GM18505 (cell line): ENCODE results near the gene CST7.

ENCODE experiments used
- ATAC-seq: cut with Tn5 transposase; IDR thresholded peaks from one replicate; pipeline ENCODE4 v1.9.1; 2021; ENCODE audit not compliant: unreplicated experiment
- POLR2A ChIP-seq: IDR thresholded peaks from 4 replicates; pipeline ENCODE4 v1.6.1; 2011; ENCODE audit warnings: borderline replicate concordance; ENCODE audit not compliant: insufficient read depth, insufficient read length; ENCODE audit errors: extremely low read depth

CST7 gene

GRCh38 chr20:24948939-24949679 lies at the start of gene CST7:
TSS of gene CST7 (plus strand) at chr20:24949269. CDS start at chr20:24949506, 237 bp downstream.
- ATAC-seq = no peak

DNA sequence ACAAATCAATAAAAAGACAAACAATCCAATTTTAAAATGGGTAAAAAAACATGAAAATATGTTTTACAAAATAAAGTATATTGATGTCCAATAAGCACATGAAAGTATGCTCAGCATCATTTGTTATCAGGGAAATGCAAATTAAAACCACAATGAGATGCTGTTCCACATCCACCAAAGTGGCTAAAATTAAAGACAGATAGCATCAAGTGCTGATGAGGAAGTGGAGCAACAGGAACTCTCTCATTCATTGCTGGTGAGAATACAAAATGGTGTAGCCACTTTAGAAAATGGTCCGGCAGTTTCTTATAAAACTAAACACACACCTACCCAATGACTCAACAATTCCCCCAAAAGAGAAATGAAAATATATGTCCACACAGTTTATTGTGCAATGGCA lies 42.3 kb upstream of the CST7 start:
- no peak for TF ChIP-seq POLR2A
- ATAC-seq = no peak

More at GRCh38 chr20:24948939-24949679, at the start of gene CST7:
- TF ChIP-seq POLR2A = no peak

GRCh38 chr20:24908642-24909041 lies 40.4 kb upstream of the CST7 start:
- ATAC-seq = no peak
- no peak for TF ChIP-seq POLR2A

- no peak for ATAC-seq
- no peak for TF ChIP-seq POLR2A
These were observed 39.8 kb upstream of the CST7 start for GRCh38 chr20:24909086-24909780.

- TF ChIP-seq POLR2A = no peak
- ATAC-seq = no peak
These were observed 39.2 kb upstream of the CST7 start for GRCh38 chr20:24909861-24910260.

- no peak for ATAC-seq
- no peak for TF ChIP-seq POLR2A
These were observed 38.6 kb upstream of the CST7 start for GRCh38 chr20:24910461-24910860.

- ATAC-seq = no peak
- TF ChIP-seq POLR2A = no peak
These were observed 37.6 kb upstream of the CST7 start for GRCh38 chr20:24911461-24911860.

GRCh38 chr20:24912397-24913075 lies 36.5 kb upstream of the CST7 start:
- no peak for TF ChIP-seq POLR2A

GRCh38 chr20:24913076-24913628 lies 35.9 kb upstream of the CST7 start:
- ATAC-seq = no peak

More at GRCh38 chr20:24912397-24913075, 36.5 kb upstream of the CST7 start:
- ATAC-seq = no peak

DNA sequence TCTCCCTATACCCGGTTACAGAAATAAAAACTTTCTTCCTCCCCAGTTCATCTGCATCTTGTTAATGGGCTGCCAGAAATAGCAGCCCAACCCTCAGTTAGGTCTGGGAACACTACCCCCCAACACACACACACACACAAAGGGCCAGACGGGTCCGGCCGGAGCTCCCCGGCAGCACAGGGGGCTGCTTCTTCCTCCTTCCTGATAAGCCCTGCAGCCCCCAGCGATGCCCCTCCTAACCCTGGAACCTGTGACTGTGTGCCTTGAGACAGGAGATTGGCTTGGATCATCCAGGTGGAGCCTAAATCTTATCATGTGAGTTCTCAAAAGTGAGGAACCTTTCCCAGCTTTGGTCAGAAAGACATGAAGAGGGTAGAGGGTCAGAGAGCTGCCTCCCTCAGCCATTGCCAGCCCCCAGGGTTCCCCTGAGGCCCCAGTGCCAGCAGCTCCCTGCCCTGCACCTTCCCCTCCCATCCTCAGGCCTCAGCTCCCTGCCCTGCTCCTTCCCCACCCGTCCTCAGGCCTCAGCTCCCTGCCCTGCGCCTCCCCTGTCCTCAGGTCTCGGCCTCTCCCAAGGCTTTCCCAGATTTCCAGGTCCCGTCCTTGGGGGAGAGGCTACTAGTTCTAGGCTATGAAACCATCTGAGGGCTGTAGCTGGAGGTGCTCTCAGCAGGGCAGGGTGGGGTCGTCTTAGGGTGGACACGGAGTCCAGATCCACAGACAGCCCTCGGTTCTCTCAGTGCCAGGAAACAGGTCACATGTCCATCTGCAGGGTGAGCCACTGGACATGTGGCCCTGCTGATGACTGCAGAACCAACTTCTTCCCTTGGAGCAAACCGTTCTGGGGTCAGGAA lies 34.5 kb upstream of the CST7 start:
- ATAC-seq = no peak
- no peak for TF ChIP-seq POLR2A

More at GRCh38 chr20:24913076-24913628, 35.9 kb upstream of the CST7 start:
- TF ChIP-seq POLR2A = no peak

- no peak for TF ChIP-seq POLR2A
- no peak for ATAC-seq
These were observed 33.6 kb upstream of the CST7 start for GRCh38 chr20:24915440-24915839.

DNA sequence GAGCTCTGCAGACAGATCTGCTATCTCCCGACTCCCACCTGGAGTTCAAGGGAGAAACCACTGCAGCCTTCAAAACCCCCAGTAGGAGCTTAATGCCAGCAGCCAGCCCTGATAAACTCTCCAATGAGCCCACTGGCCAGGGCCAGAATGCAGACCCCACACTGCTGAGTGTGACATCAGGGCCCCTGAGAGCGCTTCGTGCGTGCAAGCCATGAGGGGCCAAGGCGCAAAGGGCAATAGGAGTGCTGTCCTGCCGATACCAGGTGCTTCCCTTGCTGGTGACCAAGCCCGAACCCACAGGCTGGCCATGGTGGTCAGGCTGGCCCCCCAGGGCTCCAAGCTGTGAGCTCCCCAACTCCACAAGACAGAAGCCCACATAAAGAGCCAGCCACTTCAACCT lies 33.2 kb upstream of the CST7 start:
- ATAC-seq = no peak
- no peak for TF ChIP-seq POLR2A

- no peak for TF ChIP-seq POLR2A
- ATAC-seq = no peak
These were observed 32.7 kb upstream of the CST7 start for GRCh38 chr20:24916412-24916811.

- ATAC-seq = no peak
- no peak for TF ChIP-seq POLR2A
These were observed 32.0 kb upstream of the CST7 start for GRCh38 chr20:24917056-24917455.
